ENCODE data around the gene TLCD5. TPM values are rescaled to one million over a fixed set of nuclear protein-coding genes. Genes with fewer than 3 reads are reported as not detected.

The TLCD5 gene
- total RNA-seq, 4 donors from 2014 or later: 0.72 to 1.7 (median 1.5) TPM

DNA sequence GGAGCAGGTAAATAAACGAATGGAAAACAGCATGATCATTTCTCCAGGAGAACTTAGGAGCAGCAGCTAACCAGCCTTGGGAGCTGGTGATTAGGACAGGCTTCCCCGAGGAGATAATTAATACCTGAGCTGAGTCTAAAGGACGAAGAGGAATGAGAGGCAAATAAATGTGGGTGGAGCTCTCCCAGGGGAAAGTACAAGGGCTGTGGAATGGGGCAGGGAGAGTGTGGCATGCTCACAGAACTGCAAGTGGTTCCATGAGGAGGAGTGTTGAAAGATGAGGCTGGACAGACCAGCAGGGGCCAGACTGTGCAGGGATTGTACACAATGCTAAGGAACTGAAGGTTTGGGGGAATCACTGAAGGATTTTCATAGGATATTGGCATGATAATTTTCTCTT is 14.2 kb upstream of the TLCD5 start:
- DNase-seq (ENCODE audit: low spot score in 2 of 2): no peak
- intact Hi-C loops (cut with DNase I; ENCODE audit: low total_unique reads): no loop called here

DNA sequence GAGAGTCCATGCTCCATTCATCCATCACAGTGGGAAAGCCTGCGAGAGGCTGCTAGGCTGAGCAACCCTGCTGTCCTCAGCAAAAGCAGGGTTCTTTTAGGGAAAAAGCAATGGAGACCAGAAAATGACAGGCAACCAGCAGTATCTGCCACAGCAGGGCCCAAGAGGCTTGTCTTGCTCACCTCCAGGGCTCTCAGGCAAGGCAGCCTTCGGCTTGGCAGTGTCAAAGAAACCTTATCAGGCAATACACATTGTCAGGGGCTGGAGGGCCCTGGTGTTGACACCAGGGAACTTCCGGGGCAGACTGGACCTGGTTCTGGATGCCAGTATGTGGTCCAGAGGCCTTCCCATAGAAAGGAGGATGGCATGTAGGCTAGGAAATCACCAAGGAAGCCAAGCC is 10.2 kb upstream of the TLCD5 start:
- intact Hi-C loops (cut with DNase I; ENCODE audit: low total_unique reads): no loop called here
- TF ChIP-seq, protein P1, sequence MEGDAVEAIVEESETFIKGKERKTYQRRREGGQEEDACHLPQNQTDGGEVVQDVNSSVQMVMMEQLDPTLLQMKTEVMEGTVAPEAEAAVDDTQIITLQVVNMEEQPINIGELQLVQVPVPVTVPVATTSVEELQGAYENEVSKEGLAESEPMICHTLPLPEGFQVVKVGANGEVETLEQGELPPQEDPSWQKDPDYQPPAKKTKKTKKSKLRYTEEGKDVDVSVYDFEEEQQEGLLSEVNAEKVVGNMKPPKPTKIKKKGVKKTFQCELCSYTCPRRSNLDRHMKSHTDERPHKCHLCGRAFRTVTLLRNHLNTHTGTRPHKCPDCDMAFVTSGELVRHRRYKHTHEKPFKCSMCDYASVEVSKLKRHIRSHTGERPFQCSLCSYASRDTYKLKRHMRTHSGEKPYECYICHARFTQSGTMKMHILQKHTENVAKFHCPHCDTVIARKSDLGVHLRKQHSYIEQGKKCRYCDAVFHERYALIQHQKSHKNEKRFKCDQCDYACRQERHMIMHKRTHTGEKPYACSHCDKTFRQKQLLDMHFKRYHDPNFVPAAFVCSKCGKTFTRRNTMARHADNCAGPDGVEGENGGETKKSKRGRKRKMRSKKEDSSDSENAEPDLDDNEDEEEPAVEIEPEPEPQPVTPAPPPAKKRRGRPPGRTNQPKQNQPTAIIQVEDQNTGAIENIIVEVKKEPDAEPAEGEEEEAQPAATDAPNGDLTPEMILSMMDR (IDR thresholded peaks at IDR 0.05): no peak
- no peak for TF ChIP-seq POLR2A (IDR thresholded peaks at IDR 0.05)
- no peak overlapping the region for H3K4me3 ChIP-seq (ENCODE audit: low read depth, poor library complexity, severe bottlenecking)
- peak in 1 of 2 donors; percentile 77 for DNase-seq (ENCODE audit: low spot score in 2 of 2)
- WGBS, 2 donors: 79 to 88% methylated on average over 3 of the region's 3 CpGs

More for the DNA sequence above, 14.2 kb upstream of the TLCD5 start:
- no peak for TF ChIP-seq POLR2A (IDR thresholded peaks at IDR 0.05)
- TF ChIP-seq, protein P1 (IDR thresholded peaks at IDR 0.05): no peak
- 52 to 54% methylated on average over 3 of the region's 3 CpGs for WGBS, 2 donors
- H3K4me3 ChIP-seq (ENCODE audit: low read depth, poor library complexity, severe bottlenecking): no peak overlapping the region

- no peak for TF ChIP-seq POLR2A (IDR thresholded peaks at IDR 0.05)
- TF ChIP-seq, protein P1 (IDR thresholded peaks at IDR 0.05): no peak
- 8 to 21% methylated on average over 8 of the region's 8 CpGs for WGBS, 2 donors
- DNase-seq (ENCODE audit: low spot score in 2 of 2): peak; percentile 87 to 93
- intact Hi-C loops (cut with DNase I; ENCODE audit: low total_unique reads): no loop called here
- H3K4me3 ChIP-seq (ENCODE audit: low read depth, poor library complexity, severe bottlenecking): no peak overlapping the region
Observed at GRCh38 chr11:120316880-120317688, 8.0 kb upstream of the TLCD5 start.

- 72 to 79% methylated on average over 10 of the region's 10 CpGs for WGBS, 2 donors
- TF ChIP-seq POLR2A (IDR thresholded peaks at IDR 0.05): no peak
- TF ChIP-seq, protein P1 (IDR thresholded peaks at IDR 0.05): no peak
- no peak overlapping the region for H3K4me3 ChIP-seq (ENCODE audit: low read depth, poor library complexity, severe bottlenecking)
- peak in 1 of 2 donors; percentile 76 for DNase-seq (ENCODE audit: low spot score in 2 of 2)
- intact Hi-C loops (cut with DNase I; ENCODE audit: low total_unique reads): no loop called here
Observed at GRCh38 chr11:120317689-120318480, 7.2 kb upstream of the TLCD5 start.

DNA sequence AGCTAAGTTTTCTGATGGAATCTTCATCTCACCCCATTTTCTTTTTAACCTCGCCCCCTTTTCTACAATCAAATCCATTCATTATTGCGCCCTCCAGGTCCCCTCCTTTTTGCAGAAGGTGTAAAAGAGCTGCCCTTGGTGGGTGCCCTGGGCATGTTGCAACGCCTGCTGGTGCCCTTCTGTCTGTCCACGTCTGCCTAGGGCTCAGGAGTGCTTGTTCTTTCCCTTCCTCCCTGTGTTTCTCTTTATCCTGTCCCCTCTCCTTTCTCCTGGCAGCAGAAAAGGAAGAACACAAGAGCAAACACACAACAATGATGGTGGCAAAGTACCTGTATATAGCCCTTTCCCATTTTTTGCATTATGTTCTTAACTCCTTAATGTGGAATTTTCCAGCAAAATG is 6.2 kb upstream of the TLCD5 start:
- TF ChIP-seq, protein P1 (IDR thresholded peaks at IDR 0.05): no peak
- 67 to 84% methylated on average over 4 of the region's 4 CpGs for WGBS, 2 donors
- intact Hi-C loops (cut with DNase I; ENCODE audit: low total_unique reads): no loop called here
- DNase-seq (ENCODE audit: low spot score in 2 of 2): peak in 1 of 2 donors; percentile 56
- H3K4me3 ChIP-seq (ENCODE audit: low read depth, poor library complexity, severe bottlenecking): no peak overlapping the region

Data from lower leg skin (tissue), 4 donors.